WERI-Rb-1 (cell line): ENCODE data around the gene HEXD.
A peak's percentile ranks its signal among the peaks of the same experiment; 100 is the strongest.

Source experiments
- DNase-seq: peaks from one replicate; pipeline ENCODE4 v3.0.0-alpha.2; 2020
- H3K27ac ChIP-seq: fragments of 250-450 bp; sonication (Bioruptor Pico); 2 replicates; pipeline ENCODE4 v1.5.1; 2020; ENCODE audit warnings: mild to moderate bottlenecking, moderate library complexity
- H3K27me3 ChIP-seq: fragments of 250-450 bp; sonication (Bioruptor Pico); 2 replicates; pipeline ENCODE4 v1.5.1; 2021; ENCODE audit warnings: mild to moderate bottlenecking, low read depth, moderate library complexity; ENCODE audit not compliant: insufficient read depth, severe bottlenecking
- H3K36me3 ChIP-seq: fragments of 250-450 bp; sonication (Bioruptor Pico); 2 replicates; pipeline ENCODE4 v1.5.1; 2020; ENCODE audit warnings: mild to moderate bottlenecking, moderate library complexity
- H3K4me3 ChIP-seq: 2 replicates; pipeline ENCODE4 v1.5.1; 2011; ENCODE audit warnings: low read depth, mild to moderate bottlenecking, control low read depth, low read length
- H3K9me3 ChIP-seq: fragments of 250-450 bp; sonication (Bioruptor Pico); 2 replicates; pipeline ENCODE4 v1.5.1; 2021; ENCODE audit warnings: mild to moderate bottlenecking, moderate library complexity; ENCODE audit not compliant: severe bottlenecking
- TF ChIP-seq, protein P1 (sequence below): IDR thresholded peaks from 2 replicates; pipeline ENCODE4 v1.5.1; 2011; ENCODE audit warnings: low read depth, mild to moderate bottlenecking, control low read depth, inconsistent platforms, low read length

Gene HEXD

DNA sequence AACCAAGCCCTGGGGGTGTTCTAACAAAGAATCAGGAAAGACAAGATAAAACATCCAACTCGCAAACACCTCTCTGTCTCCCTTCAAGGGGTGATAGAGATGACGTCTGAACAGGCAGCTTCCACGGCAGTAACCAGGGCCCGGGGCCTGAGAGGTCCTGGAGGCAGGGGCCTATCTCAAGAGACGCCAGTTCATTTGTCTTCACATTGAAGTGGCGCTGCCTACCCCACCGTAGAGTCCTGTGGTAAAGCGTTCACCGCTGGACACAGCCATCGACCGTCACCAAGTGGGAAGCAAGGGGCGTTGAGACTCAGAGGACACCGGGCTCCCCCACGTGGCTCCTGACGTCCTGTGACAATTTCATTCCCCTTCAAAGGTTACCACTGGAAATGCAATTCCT, 25.2 kb upstream of the HEXD start:
- Histone ChIP-seq H3K27ac (no peak overlapping the region), H3K9me3 (no peaks in the 10 kb centered on the region), H3K36me3 (peaks cover 42% of the 10 kb centered on the region), H3K27me3 (no peaks in the 10 kb centered on the region), H3K4me3 (no peak overlapping the region)
- TF ChIP-seq, protein P1, sequence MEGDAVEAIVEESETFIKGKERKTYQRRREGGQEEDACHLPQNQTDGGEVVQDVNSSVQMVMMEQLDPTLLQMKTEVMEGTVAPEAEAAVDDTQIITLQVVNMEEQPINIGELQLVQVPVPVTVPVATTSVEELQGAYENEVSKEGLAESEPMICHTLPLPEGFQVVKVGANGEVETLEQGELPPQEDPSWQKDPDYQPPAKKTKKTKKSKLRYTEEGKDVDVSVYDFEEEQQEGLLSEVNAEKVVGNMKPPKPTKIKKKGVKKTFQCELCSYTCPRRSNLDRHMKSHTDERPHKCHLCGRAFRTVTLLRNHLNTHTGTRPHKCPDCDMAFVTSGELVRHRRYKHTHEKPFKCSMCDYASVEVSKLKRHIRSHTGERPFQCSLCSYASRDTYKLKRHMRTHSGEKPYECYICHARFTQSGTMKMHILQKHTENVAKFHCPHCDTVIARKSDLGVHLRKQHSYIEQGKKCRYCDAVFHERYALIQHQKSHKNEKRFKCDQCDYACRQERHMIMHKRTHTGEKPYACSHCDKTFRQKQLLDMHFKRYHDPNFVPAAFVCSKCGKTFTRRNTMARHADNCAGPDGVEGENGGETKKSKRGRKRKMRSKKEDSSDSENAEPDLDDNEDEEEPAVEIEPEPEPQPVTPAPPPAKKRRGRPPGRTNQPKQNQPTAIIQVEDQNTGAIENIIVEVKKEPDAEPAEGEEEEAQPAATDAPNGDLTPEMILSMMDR, result no peak
- DNase-seq, result no peak

DNA sequence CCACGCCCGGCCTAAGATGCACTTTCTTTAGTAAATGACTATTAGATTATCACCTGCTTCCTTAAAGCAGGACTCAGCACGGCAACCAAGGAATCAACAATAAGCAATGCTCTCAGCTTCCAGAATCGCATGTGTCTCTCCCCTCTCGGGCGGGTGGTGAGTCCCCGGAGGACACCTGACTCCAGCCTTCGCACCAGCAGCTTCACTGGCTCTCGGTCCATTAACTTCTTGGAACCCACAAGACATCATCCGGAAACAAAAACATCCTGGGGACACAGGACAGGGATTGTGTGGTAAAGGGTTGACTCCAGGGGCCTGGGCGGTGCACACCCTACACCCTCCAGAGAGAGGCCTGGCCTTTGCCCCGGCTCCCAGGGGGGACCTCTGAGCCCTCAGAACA, 23.9 kb upstream of the HEXD start:
- Histone ChIP-seq H3K4me3 (no peak overlapping the region), H3K27ac (no peak overlapping the region), H3K9me3 (no peaks in the 10 kb centered on the region), H3K36me3 (peaks cover 50% of the 10 kb centered on the region), H3K27me3 (no peaks in the 10 kb centered on the region)
- TF ChIP-seq, protein P1, result no peak
- DNase-seq, result no peak

DNA sequence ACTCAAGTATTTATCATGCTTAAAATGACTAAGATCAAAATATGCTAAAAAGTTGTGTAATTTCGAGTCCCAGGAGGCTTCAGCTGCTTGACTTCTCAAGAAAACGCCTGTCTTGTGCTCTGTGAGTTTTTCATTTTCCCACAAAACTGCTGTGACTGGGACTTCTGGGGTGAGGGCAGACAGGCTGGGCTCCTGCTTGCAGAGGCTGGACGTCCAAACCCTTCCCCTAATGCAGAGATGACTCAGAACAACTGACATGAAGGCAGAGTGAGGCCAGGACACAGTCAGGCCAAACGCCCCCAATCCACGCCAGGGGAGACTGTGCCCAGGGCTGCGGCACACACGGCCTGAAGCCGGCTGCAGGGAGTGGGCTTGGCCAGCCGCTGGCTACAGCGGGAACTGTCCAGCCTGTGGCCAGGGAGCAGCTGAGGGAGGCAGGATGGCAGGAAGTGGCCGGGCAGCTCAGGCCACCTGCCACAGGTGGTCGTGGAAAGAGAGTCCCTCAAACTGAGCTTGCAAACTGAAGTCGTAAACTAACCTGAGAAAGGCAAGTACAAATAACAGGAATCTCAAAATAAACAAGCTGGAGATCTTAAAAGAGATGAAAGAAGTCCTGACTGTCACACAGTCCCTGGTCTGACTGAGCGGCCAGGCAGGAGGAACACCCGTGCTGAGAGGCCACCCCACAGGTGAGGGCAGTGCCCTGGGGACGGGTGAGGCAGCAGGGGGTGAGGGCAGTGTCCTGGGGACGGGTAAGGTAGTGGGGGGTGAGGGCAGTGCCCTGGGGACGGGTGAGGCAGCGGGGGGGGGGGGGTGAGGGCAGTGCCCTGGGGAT, 21.3 kb upstream of the HEXD start:
- H3K27me3 ChIP-seq, result no peaks in the 10 kb centered on the region
- TF ChIP-seq, protein P1, result no peak
- no peak overlapping the region for H3K27ac ChIP-seq
- no peak overlapping the region for H3K4me3 ChIP-seq
- no peak for DNase-seq
- peaks cover 56% of the 10 kb centered on the region for H3K36me3 ChIP-seq
- no peaks in the 10 kb centered on the region for H3K9me3 ChIP-seq

DNA sequence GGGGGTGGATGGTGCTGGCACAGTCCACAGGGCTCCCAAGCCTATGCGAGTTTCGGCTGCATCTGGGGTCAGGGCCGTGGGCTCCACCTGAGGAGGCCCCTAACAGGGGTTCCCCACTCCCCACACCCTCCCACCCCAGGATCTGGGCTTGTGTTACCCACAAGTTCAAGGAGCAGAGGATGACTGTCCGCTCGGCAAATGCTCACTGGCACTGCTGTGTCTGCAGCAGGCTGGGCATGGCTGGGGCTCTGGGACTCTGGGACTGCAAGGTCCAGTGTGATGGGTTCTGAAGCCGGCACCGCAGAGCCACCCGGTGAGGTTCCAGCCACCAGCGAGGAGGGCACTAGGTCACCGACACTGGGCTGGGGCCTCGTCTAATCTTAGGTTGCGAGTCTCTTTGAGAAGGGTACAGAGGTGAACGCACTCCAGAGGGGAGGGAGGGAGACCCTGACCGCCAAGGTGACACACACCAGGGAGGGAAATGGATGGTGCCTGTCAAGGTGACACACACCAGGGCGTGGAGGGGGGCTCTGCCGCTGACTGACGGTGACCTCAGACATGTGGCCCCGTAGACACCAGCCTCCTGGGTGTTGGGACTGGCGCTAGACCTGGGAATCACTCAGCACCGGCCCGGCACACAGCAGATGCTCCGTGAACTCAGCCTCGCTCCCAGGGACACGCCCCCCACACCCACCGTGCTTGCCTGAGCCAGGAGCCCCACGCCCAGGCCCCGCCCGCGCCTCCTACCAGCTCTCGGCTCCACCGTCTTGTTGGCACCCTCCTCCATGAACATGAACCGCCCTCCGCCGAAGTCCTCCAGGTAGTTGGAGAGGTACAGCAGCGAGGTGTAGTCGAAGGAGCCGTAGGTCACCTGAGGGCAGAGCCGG, 20.5 kb upstream of the HEXD start:
- no peaks in the 10 kb centered on the region for H3K27me3 ChIP-seq
- peaks cover 56% of the 10 kb centered on the region for H3K36me3 ChIP-seq
- TF ChIP-seq, protein P1, result no peak
- no peaks in the 10 kb centered on the region for H3K9me3 ChIP-seq
- H3K4me3 ChIP-seq, result no peak overlapping the region
- peak overlapping the region; percentile 8; the same call in 1 of the 2 replicates for H3K27ac ChIP-seq
- DNase-seq, result no peak

DNA sequence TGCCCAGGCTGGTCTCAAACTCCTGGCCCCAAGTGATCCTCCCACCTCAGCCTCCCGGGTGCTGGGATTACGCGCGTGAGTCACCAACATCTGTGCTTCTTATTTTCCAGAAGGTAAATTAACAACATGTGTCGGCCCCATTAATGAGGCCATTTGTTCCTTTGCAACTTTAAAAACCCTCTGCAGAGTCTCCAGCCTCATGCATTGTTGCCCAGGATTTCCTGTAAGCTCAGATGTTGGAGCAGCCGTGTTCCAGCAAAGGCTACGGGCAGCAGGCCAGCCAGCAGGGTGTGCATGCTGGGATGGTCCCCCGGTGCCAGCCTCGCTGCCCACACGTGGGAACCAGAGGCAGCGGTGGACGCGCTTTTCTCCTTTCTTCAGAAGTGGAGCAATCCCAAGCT, 19.1 kb upstream of the HEXD start:
- Histone ChIP-seq H3K27me3 (no peaks in the 10 kb centered on the region), H3K9me3 (no peaks in the 10 kb centered on the region), H3K4me3 (no peak overlapping the region), H3K36me3 (peaks cover 61% of the 10 kb centered on the region), H3K27ac (peak overlapping the region; percentile 75)
- TF ChIP-seq, protein P1, result no peak
- DNase-seq, result peak; percentile 53
